SU-DHL-6 (cell line): ENCODE measurements around the gene UGGT2.

Source experiments
- H2AFZ ChIP-seq: fragments of 200-600 bp; sonication (generic); 2 replicates; pipeline ENCODE4 v1.6.1; 2014; ENCODE audit warnings: low read depth, mild to moderate bottlenecking, moderate library complexity, mixed read lengths, antibody characterized with exemption, low read length; ENCODE audit not compliant: severe bottlenecking
- H3F3A ChIP-seq: fragments of 200-600 bp; shearing (Covaris generic); 2 replicates; pipeline ENCODE4 v1.6.0; 2016; ENCODE audit warnings: antibody characterized with exemption, mild to moderate bottlenecking; ENCODE audit not compliant: insufficient read depth
- H3K27ac ChIP-seq: fragments of 200-600 bp; sonication (generic); 2 replicates; pipeline ENCODE4 v1.5.1; 2016; ENCODE audit warnings: low read depth, mild to moderate bottlenecking, low read length, moderate library complexity, mixed read lengths
- H3K27me3 ChIP-seq: fragments of 200-600 bp; sonication (generic), shearing (Covaris generic); 2 replicates; pipeline ENCODE4 v1.6.0; 2014; ENCODE audit warnings: mild to moderate bottlenecking, low read length
- H3K36me3 ChIP-seq: fragments of 200-600 bp; sonication (generic); 2 replicates; pipeline ENCODE4 v1.6.1; 2014; ENCODE audit warnings: mild to moderate bottlenecking, low read length, mixed read lengths
- H3K4me2 ChIP-seq: fragments of 300-600, 200-600 bp; shearing (Covaris generic), sonication (generic); 2 replicates; pipeline ENCODE4 v1.6.0; 2014; ENCODE audit warnings: low read length, low read depth, mild to moderate bottlenecking; ENCODE audit not compliant: poor library complexity, severe bottlenecking
- H3K4me3 ChIP-seq: fragments of 200-600 bp; sonication (generic); 2 replicates; pipeline ENCODE4 v1.5.1; 2014; ENCODE audit warnings: antibody characterized with exemption, low read length, mild to moderate bottlenecking, mixed read lengths; ENCODE audit not compliant: insufficient read depth, poor library complexity, severe bottlenecking
- H3K79me2 ChIP-seq: fragments of 200-600 bp; sonication (generic); 2 replicates; pipeline ENCODE4 v1.6.1; 2014; ENCODE audit warnings: mild to moderate bottlenecking, low read length, moderate library complexity; ENCODE audit not compliant: insufficient read depth
- H3K9ac ChIP-seq: fragments of 200-600 bp; sonication (generic); 2 replicates; pipeline ENCODE4 v1.7.0; 2014; ENCODE audit warnings: mild to moderate bottlenecking, low read length
- H3K9me2 ChIP-seq: fragments of 200-600 bp; sonication (generic); replicated peaks from 2 replicates; pipeline ENCODE4 v1.6.1; 2014; ENCODE audit warnings: low read length; ENCODE audit not compliant: insufficient read depth
- H3K9me3 ChIP-seq: fragments of 200-600 bp; sonication (generic); 2 replicates; pipeline ENCODE4 v1.6.1; 2014; ENCODE audit warnings: low read length, mixed read lengths; ENCODE audit not compliant: insufficient read depth
- H4K20me1 ChIP-seq: fragments of 200-600 bp; sonication (generic); 2 replicates; pipeline ENCODE4 v1.6.1; 2014; ENCODE audit warnings: low read depth, mild to moderate bottlenecking, antibody characterized with exemption, low read length, moderate library complexity, mixed read lengths
- EZH2phosphoT487 ChIP-seq: fragments of 200-600 bp; sonication (generic), shearing (Covaris generic); conservative IDR thresholded peaks from 2 replicates; pipeline ENCODE4 v1.6.1; 2018; ENCODE audit warnings: mild to moderate bottlenecking, antibody characterized with exemption, low read length, moderate library complexity, mixed read lengths
- TF ChIP-seq, protein P1 (sequence below): fragments of 200-600 bp; sonication (generic); IDR thresholded peaks from one replicate; pipeline ENCODE4 v1.5.1; 2017; ENCODE audit warnings: antibody characterized with exemption, mild to moderate bottlenecking, low read length, moderate library complexity; ENCODE audit not compliant: insufficient read depth, poor library complexity, severe bottlenecking

The UGGT2 gene

DNA sequence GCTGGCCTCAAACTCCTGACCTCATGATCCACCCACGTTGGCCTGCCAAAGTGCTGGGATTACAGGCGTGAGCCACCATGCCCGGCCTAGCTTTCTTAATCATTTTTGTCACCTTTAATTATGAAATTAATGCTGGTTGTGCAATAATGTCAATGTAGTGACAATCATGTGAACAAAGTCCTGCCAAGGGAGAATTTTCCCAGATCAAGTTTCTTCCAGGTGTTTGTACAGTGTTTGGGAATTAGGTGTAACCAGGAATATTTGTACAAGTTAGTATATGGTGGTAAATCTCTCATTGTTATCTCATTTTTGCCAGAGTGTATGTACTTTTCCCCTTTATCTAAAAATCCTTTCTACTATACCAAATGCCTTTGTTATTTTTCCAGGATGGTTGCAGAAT is 171.1 kb downstream of the UGGT2 start:
- H2AFZ ChIP-seq: no peak overlapping the region
- H3K4me2 ChIP-seq: no peak overlapping the region
- no peaks in the 10 kb centered on the region for H4K20me1 ChIP-seq
- TF ChIP-seq, protein P1, sequence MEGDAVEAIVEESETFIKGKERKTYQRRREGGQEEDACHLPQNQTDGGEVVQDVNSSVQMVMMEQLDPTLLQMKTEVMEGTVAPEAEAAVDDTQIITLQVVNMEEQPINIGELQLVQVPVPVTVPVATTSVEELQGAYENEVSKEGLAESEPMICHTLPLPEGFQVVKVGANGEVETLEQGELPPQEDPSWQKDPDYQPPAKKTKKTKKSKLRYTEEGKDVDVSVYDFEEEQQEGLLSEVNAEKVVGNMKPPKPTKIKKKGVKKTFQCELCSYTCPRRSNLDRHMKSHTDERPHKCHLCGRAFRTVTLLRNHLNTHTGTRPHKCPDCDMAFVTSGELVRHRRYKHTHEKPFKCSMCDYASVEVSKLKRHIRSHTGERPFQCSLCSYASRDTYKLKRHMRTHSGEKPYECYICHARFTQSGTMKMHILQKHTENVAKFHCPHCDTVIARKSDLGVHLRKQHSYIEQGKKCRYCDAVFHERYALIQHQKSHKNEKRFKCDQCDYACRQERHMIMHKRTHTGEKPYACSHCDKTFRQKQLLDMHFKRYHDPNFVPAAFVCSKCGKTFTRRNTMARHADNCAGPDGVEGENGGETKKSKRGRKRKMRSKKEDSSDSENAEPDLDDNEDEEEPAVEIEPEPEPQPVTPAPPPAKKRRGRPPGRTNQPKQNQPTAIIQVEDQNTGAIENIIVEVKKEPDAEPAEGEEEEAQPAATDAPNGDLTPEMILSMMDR: no peak
- TF ChIP-seq EZH2phosphoT487: no peak
- no peaks in the 10 kb centered on the region for H3K27me3 ChIP-seq
- H3K9me3 ChIP-seq: no peaks in the 10 kb centered on the region
- no peak overlapping the region for H3K27ac ChIP-seq
- H3F3A ChIP-seq: no peaks in the 10 kb centered on the region; the same call in 1 of the 2 replicates
- no peak overlapping the region for H3K9ac ChIP-seq
- H3K4me3 ChIP-seq: no peak overlapping the region
- no peaks in the 10 kb centered on the region for H3K79me2 ChIP-seq
- H3K36me3 ChIP-seq: no peaks in the 10 kb centered on the region
- H3K9me2 ChIP-seq: no peaks in the 10 kb centered on the region

DNA sequence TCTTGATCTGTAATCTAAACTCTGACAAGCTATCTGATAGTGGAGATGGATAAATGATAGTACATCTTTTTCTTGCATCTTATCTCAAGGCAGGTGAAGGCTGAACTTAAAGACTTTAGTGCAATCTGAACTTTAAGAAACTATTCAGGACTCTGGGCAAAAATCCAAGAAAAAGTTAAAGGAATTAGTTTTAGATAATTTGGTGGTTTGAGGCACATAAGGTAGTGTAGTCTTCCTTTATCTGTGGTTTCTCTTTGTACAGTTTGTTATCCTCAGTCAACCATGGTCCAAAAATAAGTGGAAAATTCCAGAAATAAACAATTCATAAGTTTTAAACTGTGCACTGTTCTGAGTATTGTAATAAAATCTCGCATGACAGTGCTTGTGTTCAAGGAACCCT is 172.9 kb downstream of the UGGT2 start:
- no peaks in the 10 kb centered on the region for H3K9me2 ChIP-seq
- H3K9ac ChIP-seq: no peak overlapping the region
- no peaks in the 10 kb centered on the region for H3K27me3 ChIP-seq
- H3K27ac ChIP-seq: no peak overlapping the region
- no peak overlapping the region for H2AFZ ChIP-seq
- H3K79me2 ChIP-seq: no peaks in the 10 kb centered on the region
- no peaks in the 10 kb centered on the region for H3K9me3 ChIP-seq
- H3K4me2 ChIP-seq: no peak overlapping the region
- no peak for TF ChIP-seq EZH2phosphoT487
- TF ChIP-seq, protein P1: no peak
- H3K4me3 ChIP-seq: no peak overlapping the region
- H3K36me3 ChIP-seq: no peaks in the 10 kb centered on the region
- H4K20me1 ChIP-seq: no peaks in the 10 kb centered on the region
- no peaks in the 10 kb centered on the region; the same call in 1 of the 2 replicates for H3F3A ChIP-seq

DNA sequence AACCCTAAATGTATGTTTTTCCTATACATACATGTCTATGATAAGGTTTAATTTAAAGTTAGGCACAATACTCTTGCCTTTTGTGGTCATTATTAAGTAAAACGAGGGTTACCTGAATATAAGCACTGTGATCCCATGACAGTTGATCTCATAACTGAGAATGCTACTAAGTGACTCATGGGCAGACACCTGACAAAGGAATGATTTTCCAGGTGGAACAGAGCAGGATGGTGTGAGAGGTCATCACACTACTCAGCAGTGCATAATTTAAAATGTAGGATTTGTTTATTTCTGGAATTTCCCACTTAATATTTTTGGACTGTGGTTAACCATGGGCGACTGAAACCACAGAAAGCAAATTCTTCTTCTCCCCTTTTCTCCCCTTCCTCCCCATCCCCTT is 178.9 kb downstream of the UGGT2 start:
- H3K9ac ChIP-seq: no peak overlapping the region
- no peaks in the 10 kb centered on the region for H3K79me2 ChIP-seq
- H3K4me2 ChIP-seq: no peak overlapping the region
- no peaks in the 10 kb centered on the region for H3K9me3 ChIP-seq
- no peaks in the 10 kb centered on the region for H3K9me2 ChIP-seq
- TF ChIP-seq EZH2phosphoT487: no peak
- TF ChIP-seq, protein P1: no peak
- no peaks in the 10 kb centered on the region for H3K36me3 ChIP-seq
- H3F3A ChIP-seq: no peaks in the 10 kb centered on the region
- H3K27ac ChIP-seq: no peak overlapping the region
- no peak overlapping the region for H2AFZ ChIP-seq
- H3K27me3 ChIP-seq: no peaks in the 10 kb centered on the region
- no peaks in the 10 kb centered on the region for H4K20me1 ChIP-seq
- H3K4me3 ChIP-seq: no peak overlapping the region
